Measurements from ENCODE around the gene POU5F2.

GRCh38 chr5:93731987-93732386 lies 9.4 kb downstream of the POU5F2 start:
- TF ChIP-seq CTCF (IDR thresholded peaks at IDR 0.05) (no peak), POLR2A (IDR thresholded peaks at IDR 0.05) (no peak)

Data from thyroid gland (tissue), 4 donors.